HFF-Myc (cell line): ENCODE results near the gene PTX4.
"Not testable (repeated sequence)": the region's sequence is repeated elsewhere in the genome, so short reads cannot be mapped to it uniquely, and the experiment has no call there.

Experiments used
- DNase-seq: peaks from one replicate; pipeline ENCODE4 v3.0.0-alpha.2; 2011; ENCODE audit warnings: low read depth; ENCODE audit errors: extremely low read depth
- H3K4me3 ChIP-seq: replicated peaks from 2 replicates; pipeline ENCODE4 v1.5.1; 2011; ENCODE audit warnings: low read depth, mild to moderate bottlenecking, control low read depth, low read length
- CTCF ChIP-seq: IDR thresholded peaks from 2 replicates; pipeline ENCODE4 v1.5.1; 2012; ENCODE audit warnings: mild to moderate bottlenecking, low read depth, low read length, control low read depth; ENCODE audit errors: missing control alignments

The PTX4 gene

DNA sequence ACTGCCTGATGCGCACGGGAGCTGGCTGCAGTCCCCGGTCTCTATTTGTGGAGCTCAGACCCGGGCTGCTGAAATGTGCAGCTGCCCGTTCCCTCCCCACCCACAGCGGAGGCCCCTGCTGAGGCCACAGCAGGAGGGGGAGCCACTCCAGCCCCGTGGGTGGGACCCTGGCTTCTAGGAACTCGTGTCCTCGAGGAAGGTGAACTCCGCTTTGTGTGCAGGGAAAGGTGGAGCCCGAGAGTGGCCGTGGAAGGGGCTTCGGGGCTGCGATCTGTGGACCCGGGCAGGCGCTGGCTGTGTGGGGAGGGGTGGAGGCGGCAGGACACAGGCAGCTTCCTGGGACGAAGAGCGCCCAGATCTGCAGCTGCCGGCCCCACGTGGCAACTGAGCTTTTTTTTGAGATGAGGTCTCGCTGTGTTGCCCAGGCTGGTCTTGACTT, 47.3 kb downstream of the PTX4 start:
- DNase-seq, result no peak
- H3K4me3 ChIP-seq, result no peak overlapping the region
- no peak for TF ChIP-seq CTCF

DNA sequence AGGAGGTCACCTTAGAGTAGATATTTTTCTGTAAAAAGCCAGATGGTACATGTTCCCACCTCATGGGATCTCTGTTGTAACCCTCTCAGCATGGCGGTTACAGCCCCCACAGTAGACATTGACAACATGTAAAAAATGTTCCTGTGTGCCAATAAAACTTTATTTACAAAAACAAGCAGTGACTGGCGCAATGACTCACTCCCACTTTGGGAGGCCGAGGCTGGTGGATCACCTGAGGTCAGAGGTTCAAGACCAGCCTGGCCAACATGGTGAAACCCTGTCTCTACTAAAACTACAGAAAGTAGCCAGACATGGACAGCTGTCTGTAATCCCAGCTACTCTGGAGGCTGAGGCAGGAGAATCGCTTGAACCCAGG, 49.1 kb downstream of the PTX4 start:
- DNase-seq, H3K4me3 ChIP-seq: not testable (repeated sequence)

DNA sequence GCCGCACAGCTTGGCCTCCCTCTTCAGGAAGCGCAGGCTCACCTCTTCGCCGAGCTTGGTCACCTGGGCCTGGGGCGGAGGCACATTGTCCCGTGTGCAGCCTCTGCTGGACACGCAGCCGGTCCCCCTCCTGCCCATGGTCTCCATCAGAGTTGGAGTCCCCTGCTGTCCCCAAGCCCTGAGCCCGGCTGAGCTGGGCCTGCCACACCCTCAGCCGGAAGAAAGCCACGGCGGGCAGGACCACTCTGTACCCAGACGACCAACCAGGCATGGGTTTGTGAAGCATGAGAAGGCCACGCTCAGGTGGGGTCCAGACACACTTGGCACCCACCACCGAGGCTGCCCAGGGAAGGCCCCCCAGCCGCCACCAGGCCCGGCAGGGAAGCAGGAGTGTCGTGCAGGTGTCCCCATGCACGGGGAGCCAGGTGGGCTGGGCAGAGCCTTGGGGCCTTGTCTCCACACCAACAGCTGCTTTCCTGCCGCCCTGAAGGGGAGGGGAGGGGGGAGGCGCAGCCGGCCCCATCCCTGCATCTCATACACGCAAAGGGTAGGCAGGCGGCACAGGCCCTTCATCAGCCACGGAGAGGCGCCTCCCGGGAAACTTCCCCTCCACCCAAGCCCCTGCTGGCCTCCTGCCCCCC, 49.6 kb downstream of the PTX4 start:
- H3K4me3 ChIP-seq, result no peak overlapping the region
- TF ChIP-seq CTCF, result no peak
- no peak for DNase-seq

DNA sequence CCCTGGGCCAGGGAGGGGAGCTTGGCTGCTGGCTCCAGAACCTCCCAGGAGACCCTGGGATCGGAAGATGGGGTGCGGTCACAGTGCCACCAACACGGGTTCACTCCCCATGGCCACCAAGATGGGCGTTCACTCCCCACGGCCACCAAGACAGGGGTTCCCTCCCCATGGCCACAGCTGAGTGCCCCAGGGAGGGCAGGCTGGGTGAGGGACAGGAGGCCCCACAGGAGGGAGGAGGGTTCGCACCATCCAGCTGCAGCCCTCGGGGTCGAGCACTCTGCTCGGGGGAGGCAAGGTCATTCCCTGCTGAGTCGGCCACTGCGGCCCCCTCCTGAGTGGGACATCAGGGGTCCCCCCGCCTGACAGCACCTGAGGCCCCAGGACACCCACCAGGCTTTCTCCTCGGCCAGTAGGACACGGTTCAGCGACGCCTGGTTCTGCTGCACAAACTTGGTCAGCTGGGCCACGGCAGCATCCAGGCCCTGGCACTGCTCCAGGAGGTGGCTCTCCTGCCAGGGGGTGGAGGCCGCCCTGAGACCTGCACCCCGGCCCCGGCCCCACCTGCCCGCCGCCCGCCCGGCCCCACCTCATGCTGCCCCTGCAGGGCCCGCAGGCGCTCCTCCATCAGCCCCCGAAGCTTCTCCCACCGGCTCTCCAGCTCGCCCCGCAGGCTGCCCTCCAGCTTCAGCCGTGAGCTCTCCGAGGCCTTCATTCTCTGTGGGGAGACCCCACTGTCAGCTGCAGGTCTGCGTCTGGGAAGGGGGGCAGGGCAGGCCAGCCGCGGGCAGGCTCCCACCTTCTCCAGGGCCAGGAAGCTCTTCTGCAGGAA, 50.3 kb downstream of the PTX4 start:
- no peak for DNase-seq
- no peak for TF ChIP-seq CTCF
- H3K4me3 ChIP-seq, result no peak overlapping the region

- no peak for DNase-seq
- no peak overlapping the region for H3K4me3 ChIP-seq
- TF ChIP-seq CTCF, result no peak
Observed at GRCh38 chr16:1437606-1438005, 51.1 kb downstream of the PTX4 start.

GRCh38 chr16:1436731-1437355, 51.9 kb downstream of the PTX4 start:
- no peak for DNase-seq
- H3K4me3 ChIP-seq, result no peak overlapping the region
- TF ChIP-seq CTCF, result no peak
